GM12874 (cell line): ENCODE data around the gene TPRN.

Source experiments
- CTCF ChIP-seq: IDR thresholded peaks from 2 replicates; pipeline ENCODE4 v1.5.1; 2011; ENCODE audit warnings: low read depth, mild to moderate bottlenecking, control low read depth, low read length, moderate library complexity; ENCODE audit not compliant: insufficient read depth

Gene TPRN

DNA sequence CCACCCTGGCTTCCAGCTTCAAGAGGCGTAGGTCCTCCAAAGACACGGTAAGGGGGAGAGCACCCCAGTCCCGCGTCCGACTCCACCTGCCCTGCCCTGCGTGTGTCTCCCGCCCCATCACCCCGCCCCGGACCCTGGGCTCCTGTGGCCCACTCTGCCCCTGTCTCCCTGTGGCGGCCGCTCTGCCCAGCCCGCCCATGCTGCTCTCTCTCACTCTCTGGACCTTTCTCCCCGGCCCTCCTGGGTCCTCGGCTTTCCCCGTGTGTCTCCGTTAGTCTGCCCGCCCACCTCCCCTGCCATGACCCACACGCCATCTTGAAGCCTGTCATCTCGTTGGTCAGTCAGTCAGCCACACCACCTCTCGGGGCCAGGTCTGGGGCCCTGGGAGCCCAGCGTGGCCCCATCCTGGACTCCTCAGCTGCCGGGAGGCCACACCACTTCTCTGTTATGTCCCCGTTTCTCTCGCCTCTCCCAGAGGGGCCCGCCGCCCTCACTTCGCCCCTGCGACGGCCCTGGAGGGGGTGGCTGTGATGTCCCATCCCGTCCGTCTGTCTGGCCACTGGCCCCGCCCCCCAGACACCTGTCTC, 35.2 kb downstream of the TPRN start:
- no peak for TF ChIP-seq CTCF

- TF ChIP-seq CTCF, result no peak
Measured at GRCh38 chr9:137164370-137165249, 35.9 kb downstream of the TPRN start.

- TF ChIP-seq CTCF, result no peak
Measured at GRCh38 chr9:137163805-137164204, 36.7 kb downstream of the TPRN start.

DNA sequence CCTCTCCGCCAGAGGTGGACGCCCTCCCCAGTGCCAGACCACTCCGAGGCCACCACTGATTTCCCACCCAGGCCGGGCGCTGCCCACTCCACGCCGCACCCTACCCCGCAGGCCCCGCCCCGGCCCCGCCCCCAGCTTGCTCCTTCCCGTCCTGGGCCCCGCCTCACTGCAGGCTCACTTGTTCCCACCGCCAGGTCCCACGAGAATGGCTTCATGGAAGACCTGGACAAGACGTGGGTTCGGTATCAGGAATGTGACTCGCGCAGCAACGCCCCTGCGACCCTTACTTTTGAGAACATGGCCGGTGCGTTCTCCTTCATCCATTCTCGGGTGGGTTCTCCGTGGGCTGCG, 37.2 kb downstream of the TPRN start:
- no peak for TF ChIP-seq CTCF

DNA sequence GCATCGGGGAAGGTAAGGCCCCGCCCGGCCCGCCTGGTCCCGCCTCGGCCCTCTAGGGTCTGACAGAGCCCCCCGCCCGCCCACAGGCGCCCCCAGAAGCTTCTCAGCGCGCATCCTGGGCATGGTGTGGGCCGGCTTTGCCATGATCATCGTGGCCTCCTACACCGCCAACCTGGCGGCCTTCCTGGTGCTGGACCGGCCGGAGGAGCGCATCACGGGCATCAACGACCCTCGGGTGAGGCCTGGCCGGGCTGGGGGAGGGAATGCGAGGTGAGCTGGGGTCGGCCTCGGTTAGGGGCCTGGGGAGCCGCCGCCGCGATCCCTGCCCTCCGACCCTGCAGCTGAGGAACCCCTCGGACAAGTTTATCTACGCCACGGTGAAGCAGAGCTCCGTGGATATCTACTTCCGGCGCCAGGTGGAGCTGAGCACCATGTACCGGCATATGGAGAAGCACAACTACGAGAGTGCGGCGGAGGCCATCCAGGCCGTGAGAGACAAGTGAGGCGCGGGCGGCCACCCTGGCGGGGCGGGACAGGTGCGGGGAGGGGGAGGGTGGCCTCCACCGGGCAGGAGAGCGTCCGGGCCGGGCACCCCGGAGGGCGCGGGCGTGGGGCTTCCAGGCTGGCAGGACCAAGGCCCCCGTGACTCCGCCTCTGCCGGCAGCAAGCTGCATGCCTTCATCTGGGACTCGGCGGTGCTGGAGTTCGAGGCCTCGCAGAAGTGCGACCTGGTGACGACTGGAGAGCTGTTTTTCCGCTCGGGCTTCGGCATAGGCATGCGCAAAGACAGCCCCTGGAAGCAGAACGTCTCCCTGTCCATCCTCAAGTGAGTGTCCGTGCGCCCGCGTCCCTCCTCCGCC, 37.8 kb downstream of the TPRN start:
- TF ChIP-seq CTCF, result no peak

GRCh38 chr9:137161558-137162486, 38.7 kb downstream of the TPRN start:
- TF ChIP-seq CTCF, result no peak
